ENCODE measurements around the gene TIMMDC1.

The TIMMDC1 gene

GRCh38 chr3:119527714-119528113 lies 29.4 kb downstream of the TIMMDC1 start:
- Histone ChIP-seq H3K9ac (no peak overlapping the region), H3K27me3 (no peaks in the 10 kb centered on the region), H3K4me1 (peaks cover 0 to 31% (median 0%) of the 10 kb centered on the region in 10 experiments; a peak in 4 of 20 replicates), H3K4me2 (no peak overlapping the region), H3K36me3 (peaks cover 27 to 94% (median 34%) of the 10 kb centered on the region in 11 experiments), H4K20me1 (no peaks in the 10 kb centered on the region; a peak in 1 of 22 replicates), H3K9me3 (replicated peaks in 1 of 11) (no peaks in the 10 kb centered on the region), H3K4me3 (no peak overlapping the region), H3K27ac (no peak overlapping the region)
- no peak for TF ChIP-seq Cebpa-rat (IDR thresholded peaks at IDR 0.05)

- H3K27ac ChIP-seq = no peak overlapping the region
- H3K4me1 ChIP-seq = peaks cover 0 to 12% (median 0%) of the 10 kb centered on the region in 10 experiments; a peak in 4 of 20 replicates
- H3K36me3 ChIP-seq = peaks cover 6 to 93% (median 14%) of the 10 kb centered on the region in 11 experiments; a peak in 18 of 22 replicates
- no peak overlapping the region for H3K4me3 ChIP-seq
- TF ChIP-seq Cebpa-rat (IDR thresholded peaks at IDR 0.05) = no peak
- no peak overlapping the region for H3K9ac ChIP-seq
- no peak overlapping the region for H3K4me2 ChIP-seq
- H3K27me3 ChIP-seq = no peaks in the 10 kb centered on the region
- no peaks in the 10 kb centered on the region; a peak in 1 of 22 replicates for H4K20me1 ChIP-seq
- no peaks in the 10 kb centered on the region for H3K9me3 ChIP-seq (replicated peaks in 1 of 11)
These were observed 31.5 kb downstream of the TIMMDC1 start for GRCh38 chr3:119529883-119530282.

GRCh38 chr3:119530456-119530855 lies 32.1 kb downstream of the TIMMDC1 start:
- Histone ChIP-seq H3K4me3 (no peak overlapping the region), H3K27me3 (no peaks in the 10 kb centered on the region), H3K36me3 (peaks cover under 1 to 94% (median 8%) of the 10 kb centered on the region in 11 experiments; a peak in 17 of 22 replicates), H3K4me1 (peaks cover 0 to 6% (median 0%) of the 10 kb centered on the region in 10 experiments; a peak in 3 of 20 replicates), H4K20me1 (no peaks in the 10 kb centered on the region), H3K27ac (no peak overlapping the region), H3K4me2 (no peak overlapping the region), H3K9ac (no peak overlapping the region), H3K9me3 (replicated peaks in 1 of 11) (no peaks in the 10 kb centered on the region)
- no peak for TF ChIP-seq Cebpa-rat (IDR thresholded peaks at IDR 0.05)

GRCh38 chr3:119531151-119531550 lies 32.8 kb downstream of the TIMMDC1 start:
- Histone ChIP-seq H3K9ac (no peak overlapping the region), H3K4me2 (no peak overlapping the region)
- TF ChIP-seq Cebpa-rat (IDR thresholded peaks at IDR 0.05) = no peak

GRCh38 chr3:119534296-119534695 lies 35.9 kb downstream of the TIMMDC1 start:
- Histone ChIP-seq H3K4me2 (no peak overlapping the region), H3K36me3 (peaks cover 0 to 84% (median 0%) of the 10 kb centered on the region in 11 experiments; a peak in 5 of 22 replicates), H3K4me3 (no peak overlapping the region), H3K27me3 (no peaks in the 10 kb centered on the region), H3K9me3 (replicated peaks in 1 of 11) (no peaks in the 10 kb centered on the region), H4K20me1 (no peaks in the 10 kb centered on the region), H3K27ac (no peak overlapping the region), H3K9ac (no peak overlapping the region), H3K4me1 (peaks cover 0 to 25% (median 8%) of the 10 kb centered on the region in 10 experiments; a peak in 13 of 20 replicates)
- no peak for TF ChIP-seq Cebpa-rat (IDR thresholded peaks at IDR 0.05)

More at GRCh38 chr3:119531151-119531550, 32.8 kb downstream of the TIMMDC1 start:
- Histone ChIP-seq H3K9me3 (replicated peaks in 1 of 11) (no peaks in the 10 kb centered on the region), H3K27ac (no peak overlapping the region), H3K27me3 (no peaks in the 10 kb centered on the region), H3K4me1 (0 out of 20 replicates have a peak, but pooled peaks cover 0 to 5% (median 0%) of the 10 kb centered on the region in 10 experiments), H3K4me3 (no peak overlapping the region), H4K20me1 (no peaks in the 10 kb centered on the region), H3K36me3 (peaks cover 0 to 95% (median 3%) of the 10 kb centered on the region in 11 experiments; a peak in 9 of 22 replicates)

- Histone ChIP-seq H3K4me2 (no peak overlapping the region), H3K9ac (no peak overlapping the region), H3K36me3 (peaks cover 0 to 75% (median 0%) of the 10 kb centered on the region in 11 experiments; a peak in 5 of 22 replicates), H4K20me1 (no peaks in the 10 kb centered on the region), H3K27me3 (no peaks in the 10 kb centered on the region), H3K4me3 (no peak overlapping the region), H3K9me3 (replicated peaks in 1 of 11) (no peaks in the 10 kb centered on the region), H3K4me1 (peaks cover 0 to 38% (median 8%) of the 10 kb centered on the region in 10 experiments; a peak in 13 of 20 replicates), H3K27ac (no peak overlapping the region)
- TF ChIP-seq Cebpa-rat (IDR thresholded peaks at IDR 0.05) = no peak
These were observed 38.4 kb downstream of the TIMMDC1 start for GRCh38 chr3:119536757-119537156.

- H3K36me3 ChIP-seq = peaks cover 0 to 72% (median 0%) of the 10 kb centered on the region in 11 experiments; a peak in 5 of 22 replicates
- H3K4me2 ChIP-seq = peak overlapping the region in 9 of 11 experiments; percentile 5 to 67 (median 35); a peak in 10 of 22 replicates
- peak overlapping the region in 2 of 11 experiments; percentile 29 to 38; a peak in 3 of 22 replicates for H3K27ac ChIP-seq
These were observed 40.4 kb downstream of the TIMMDC1 start for GRCh38 chr3:119538772-119539171.

GRCh38 chr3:119541547-119541946 lies 43.2 kb downstream of the TIMMDC1 start:
- no peak for TF ChIP-seq Cebpa-rat (IDR thresholded peaks at IDR 0.05)
- no peak overlapping the region for H3K4me3 ChIP-seq
- H3K27me3 ChIP-seq = no peaks in the 10 kb centered on the region
- H3K36me3 ChIP-seq = peaks cover 0 to 63% (median 0%) of the 10 kb centered on the region in 11 experiments; a peak in 5 of 22 replicates
- no peaks in the 10 kb centered on the region for H3K9me3 ChIP-seq (replicated peaks in 1 of 11)
- no peak overlapping the region for H3K27ac ChIP-seq
- no peak overlapping the region for H3K9ac ChIP-seq
- H3K4me1 ChIP-seq = peaks cover 0 to 52% (median 8%) of the 10 kb centered on the region in 10 experiments; a peak in 13 of 20 replicates
- no peaks in the 10 kb centered on the region for H4K20me1 ChIP-seq
- no peak overlapping the region; a peak in 1 of 22 replicates for H3K4me2 ChIP-seq

More at GRCh38 chr3:119538772-119539171, 40.4 kb downstream of the TIMMDC1 start:
- TF ChIP-seq Cebpa-rat (IDR thresholded peaks at IDR 0.05) = no peak
- no peaks in the 10 kb centered on the region for H4K20me1 ChIP-seq
- H3K4me1 ChIP-seq = peaks cover 0 to 38% (median 8%) of the 10 kb centered on the region in 10 experiments; a peak in 13 of 20 replicates
- H3K27me3 ChIP-seq = no peaks in the 10 kb centered on the region
- no peaks in the 10 kb centered on the region for H3K9me3 ChIP-seq (replicated peaks in 1 of 11)
- no peak overlapping the region for H3K4me3 ChIP-seq
- no peak overlapping the region for H3K9ac ChIP-seq

- no peak for TF ChIP-seq Cebpa-rat (IDR thresholded peaks at IDR 0.05)
These were observed 43.9 kb downstream of the TIMMDC1 start for GRCh38 chr3:119542168-119542767.

More at GRCh38 chr3:119542168-119542767, 43.9 kb downstream of the TIMMDC1 start:
- Histone ChIP-seq H3K4me2 (no peak overlapping the region), H3K4me3 (no peak overlapping the region), H3K27me3 (no peaks in the 10 kb centered on the region), H3K9ac (no peak overlapping the region), H3K9me3 (replicated peaks in 1 of 11) (no peaks in the 10 kb centered on the region), H4K20me1 (no peaks in the 10 kb centered on the region), H3K27ac (no peak overlapping the region), H3K36me3 (peaks cover 0 to 55% (median 0%) of the 10 kb centered on the region in 11 experiments; a peak in 4 of 22 replicates), H3K4me1 (peaks cover 0 to 60% (median 8%) of the 10 kb centered on the region in 10 experiments; a peak in 13 of 20 replicates)
